Measurements from ENCODE around the gene TEKT5. TPM values are rescaled to one million over a fixed set of nuclear protein-coding genes. Genes with fewer than 3 reads are reported as not detected.
"Not testable (repeated sequence)": the region's sequence is repeated elsewhere in the genome, so short reads cannot be mapped to it uniquely, and the experiment has no call there.

TEKT5 gene
- total RNA-seq: not detected
- long read RNA-seq: 0 reads

DNA sequence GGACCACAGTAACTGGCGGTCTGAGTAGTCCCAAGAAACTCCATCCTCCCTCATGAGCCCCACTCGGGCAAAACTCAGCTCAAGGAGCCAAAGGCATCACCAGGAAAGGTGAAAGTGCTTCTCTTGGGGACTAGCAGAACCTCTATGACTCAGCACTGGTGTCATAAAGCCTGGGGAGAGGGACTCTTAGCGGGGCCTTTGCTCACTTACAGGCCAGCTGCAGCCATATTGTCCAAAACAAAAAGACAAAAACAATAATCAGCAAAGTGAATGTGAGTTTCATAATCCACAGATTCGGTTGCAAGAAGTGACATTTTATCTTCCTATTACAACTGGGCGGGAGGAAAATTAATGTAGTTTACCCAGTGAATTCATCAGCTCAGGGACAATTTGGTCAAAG, at the start of gene TEKT5:
Gene TEKT5 (minus strand): TSS at position 101 of the 400 bp plus-strand sequence. CDS start 57 bp downstream, at position 44.
- no peak for ATAC-seq (ENCODE audit: poor library complexity)

DNA sequence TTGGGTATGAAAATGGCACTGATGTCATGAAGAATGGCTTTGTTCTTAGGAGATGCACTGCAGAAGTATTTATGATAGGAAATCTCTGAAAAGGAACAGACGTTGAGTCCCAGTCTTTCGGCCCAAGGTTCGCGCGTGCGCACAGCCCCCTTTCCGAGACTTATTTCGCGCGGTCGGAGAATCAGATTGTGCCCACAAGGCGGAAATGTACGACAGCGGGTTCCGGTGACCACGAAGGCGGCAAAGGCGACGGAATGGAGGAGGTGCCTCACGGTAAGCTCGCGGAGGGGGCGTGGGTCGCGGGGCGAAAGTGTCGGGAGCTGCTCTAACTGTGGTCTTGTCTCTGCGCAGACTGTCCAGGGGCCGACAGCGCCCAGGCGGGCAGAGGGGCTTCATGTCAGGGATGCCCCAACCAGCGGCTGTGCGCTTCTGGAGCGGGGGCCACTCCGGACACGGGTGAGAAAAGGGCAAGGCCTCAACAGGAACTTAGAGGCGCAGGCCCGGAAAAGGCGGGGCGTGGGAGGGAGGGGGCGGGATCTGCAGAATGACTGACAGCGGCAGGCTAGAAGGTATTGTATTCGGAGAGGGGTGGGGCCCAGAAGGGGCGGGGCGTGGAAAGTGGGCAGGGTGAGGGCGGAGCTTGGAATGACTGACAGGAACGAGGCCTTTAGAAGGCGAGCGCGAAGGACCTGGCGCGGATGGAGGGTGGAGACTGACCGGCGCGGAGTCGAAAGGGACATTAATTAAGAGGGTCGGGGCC, 49.1 kb upstream of the TEKT5 start, which contains the start of gene NUBP1:
Gene NUBP1 (plus strand): TSS at position 233 of the 760 bp plus-strand sequence. CDS start 22 bp downstream, at position 255.
- DNase-seq (peak; percentile 99), ATAC-seq (ENCODE audit: poor library complexity) (peak; percentile 95)
- intact Hi-C loops (cut with DNase I): loop anchor here (2.0 to 5.0 kb wide), 2 partner anchors 84 to 179 kb away; no protein-coding TSS in a partner anchor

More for the DNA sequence above, at the start of gene TEKT5:
- intact Hi-C loops (cut with DNase I): no loop called here
- DNase-seq: no peak

DNA sequence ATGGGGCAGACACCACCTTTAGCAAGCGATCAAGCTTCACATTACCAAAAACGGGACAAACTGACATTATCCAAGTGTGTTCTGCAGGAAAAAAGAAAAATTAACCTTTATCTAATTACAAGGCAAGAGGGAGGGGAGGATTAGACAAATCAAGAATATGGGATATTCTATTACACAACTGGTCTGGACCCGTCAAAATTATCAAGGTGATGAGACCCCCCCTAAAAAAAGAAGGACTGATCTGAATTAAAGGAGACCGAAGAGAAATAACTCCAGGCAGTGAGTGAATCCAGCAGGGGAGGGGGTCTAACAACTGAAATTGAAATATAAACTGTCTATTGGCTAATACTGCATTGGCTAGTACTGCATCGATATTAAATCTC, 48.5 kb upstream of the TEKT5 start:
- DNase-seq (no peak), ATAC-seq (ENCODE audit: poor library complexity) (no peak)
- intact Hi-C loops (cut with DNase I): loop anchor here (2.0 to 5.0 kb wide), 2 partner anchors 84 to 180 kb away; no protein-coding TSS in a partner anchor

DNA sequence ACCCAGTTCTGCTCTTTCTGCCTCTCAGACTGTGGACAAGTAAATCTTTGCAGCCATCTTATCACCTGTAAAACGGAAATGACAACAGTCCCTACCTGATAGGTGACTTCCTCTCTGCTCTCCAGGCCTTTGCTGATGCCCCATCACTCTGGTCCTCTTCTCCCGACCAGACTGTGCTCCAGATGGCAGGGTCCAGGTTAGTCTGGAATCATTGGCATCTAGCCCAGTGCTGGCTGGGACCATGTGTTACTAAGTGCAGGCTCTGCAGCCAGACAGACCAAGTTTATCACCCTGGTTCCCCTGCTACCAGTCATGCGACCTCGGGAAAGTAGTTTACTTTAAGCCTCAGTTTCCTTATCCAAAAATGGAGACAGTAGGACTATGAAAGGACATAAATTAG, 47.1 kb upstream of the TEKT5 start:
- intact Hi-C loops (cut with DNase I): loop anchor here (2.0 to 5.0 kb wide), 2 partner anchors 85 to 181 kb away; no protein-coding TSS in a partner anchor
- DNase-seq (peak; percentile 72), ATAC-seq (ENCODE audit: poor library complexity) (peak; percentile 21)

DNA sequence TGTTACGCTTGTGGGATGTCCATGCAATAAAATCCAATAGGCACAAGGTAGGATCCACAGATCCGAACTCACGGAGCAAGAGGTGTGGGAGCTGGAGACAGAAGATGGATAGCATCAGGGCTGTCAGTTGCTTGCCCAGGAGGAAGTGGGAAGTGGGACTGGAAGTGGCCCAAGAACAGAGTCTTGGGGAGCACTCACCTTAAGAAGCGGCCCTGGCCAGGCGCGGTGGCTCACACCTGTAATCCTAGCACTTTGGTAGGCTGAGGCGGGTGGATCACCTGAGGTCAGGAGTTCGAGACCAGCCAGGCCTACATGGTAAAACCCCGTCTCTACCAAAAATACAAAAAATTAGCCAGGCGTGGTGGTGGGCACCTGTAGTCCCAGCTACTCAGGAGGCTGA, 46.5 kb upstream of the TEKT5 start:
- intact Hi-C loops (cut with DNase I): loop anchor here (5.0 kb wide), 1 partner anchor 86 kb away; no protein-coding TSS in a partner anchor
- not testable (repeated sequence) for ATAC-seq (ENCODE audit: poor library complexity); DNase-seq

DNA sequence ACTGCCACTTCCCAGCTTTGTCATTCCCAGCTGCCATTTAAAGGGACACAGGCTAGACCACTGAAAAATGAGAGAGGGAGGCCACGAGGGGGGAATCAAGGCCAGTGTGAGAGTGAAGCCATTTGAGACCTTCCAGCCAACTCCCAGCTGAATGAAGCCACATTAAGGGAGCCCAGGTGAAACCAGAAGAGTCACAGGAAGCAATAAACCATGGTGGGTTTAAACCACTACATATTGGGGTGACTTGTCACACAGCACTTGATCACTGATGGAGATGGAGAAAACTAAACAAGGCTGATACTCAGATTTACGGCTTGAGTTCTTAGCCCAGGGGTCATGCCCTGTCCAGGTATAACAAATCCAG, 46.1 kb upstream of the TEKT5 start:
- DNase-seq: no peak
- no peak for ATAC-seq (ENCODE audit: poor library complexity)
- intact Hi-C loops (cut with DNase I): loop anchor here (5.0 kb wide), 1 partner anchor 86 kb away; no protein-coding TSS in a partner anchor

DNA sequence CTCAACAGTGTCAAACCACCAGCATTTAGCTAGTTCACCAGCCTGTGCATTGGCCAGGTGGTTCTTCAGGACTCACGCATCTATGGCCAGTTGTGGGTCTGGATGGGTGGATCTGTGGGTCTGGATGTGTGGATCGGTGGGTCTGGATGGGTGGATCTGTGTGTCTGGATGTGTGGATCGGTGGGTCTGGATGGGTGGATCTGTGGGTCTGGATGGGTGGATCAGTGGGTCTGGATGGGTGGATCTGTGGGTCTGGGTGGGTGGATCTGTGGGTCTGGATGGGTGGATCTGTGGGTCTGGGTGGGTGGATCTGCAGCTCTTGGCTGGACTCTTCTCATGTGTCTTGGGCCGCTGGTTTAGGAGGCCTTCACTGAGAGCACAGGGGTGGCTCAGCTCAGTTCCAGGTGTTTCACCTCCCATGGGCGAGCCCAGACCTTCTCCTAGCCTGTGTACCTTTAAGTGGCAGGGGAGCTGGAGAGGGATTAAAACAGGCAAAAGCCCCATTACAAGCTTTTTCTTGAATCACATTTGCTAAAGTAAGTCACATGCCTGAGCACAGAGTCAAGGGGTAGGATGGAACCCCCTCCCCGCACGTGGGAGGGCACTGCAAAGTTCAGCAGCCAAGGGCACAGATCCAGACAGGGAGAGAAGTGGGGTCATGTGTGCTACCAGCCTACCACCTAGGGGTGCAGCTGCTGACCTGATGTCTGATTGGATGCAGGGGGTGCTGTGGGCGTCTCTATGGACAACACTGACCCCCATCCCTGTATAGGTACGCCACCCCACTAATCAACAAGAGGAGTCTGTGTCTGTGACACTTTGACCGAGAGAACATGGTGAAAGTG, 45.5 kb upstream of the TEKT5 start:
- intact Hi-C loops (cut with DNase I): loop anchor here (5.0 kb wide), 2 partner anchors 87 to 483 kb away; no protein-coding TSS in a partner anchor
- no peak for ATAC-seq (ENCODE audit: poor library complexity)
- DNase-seq: no peak

DNA sequence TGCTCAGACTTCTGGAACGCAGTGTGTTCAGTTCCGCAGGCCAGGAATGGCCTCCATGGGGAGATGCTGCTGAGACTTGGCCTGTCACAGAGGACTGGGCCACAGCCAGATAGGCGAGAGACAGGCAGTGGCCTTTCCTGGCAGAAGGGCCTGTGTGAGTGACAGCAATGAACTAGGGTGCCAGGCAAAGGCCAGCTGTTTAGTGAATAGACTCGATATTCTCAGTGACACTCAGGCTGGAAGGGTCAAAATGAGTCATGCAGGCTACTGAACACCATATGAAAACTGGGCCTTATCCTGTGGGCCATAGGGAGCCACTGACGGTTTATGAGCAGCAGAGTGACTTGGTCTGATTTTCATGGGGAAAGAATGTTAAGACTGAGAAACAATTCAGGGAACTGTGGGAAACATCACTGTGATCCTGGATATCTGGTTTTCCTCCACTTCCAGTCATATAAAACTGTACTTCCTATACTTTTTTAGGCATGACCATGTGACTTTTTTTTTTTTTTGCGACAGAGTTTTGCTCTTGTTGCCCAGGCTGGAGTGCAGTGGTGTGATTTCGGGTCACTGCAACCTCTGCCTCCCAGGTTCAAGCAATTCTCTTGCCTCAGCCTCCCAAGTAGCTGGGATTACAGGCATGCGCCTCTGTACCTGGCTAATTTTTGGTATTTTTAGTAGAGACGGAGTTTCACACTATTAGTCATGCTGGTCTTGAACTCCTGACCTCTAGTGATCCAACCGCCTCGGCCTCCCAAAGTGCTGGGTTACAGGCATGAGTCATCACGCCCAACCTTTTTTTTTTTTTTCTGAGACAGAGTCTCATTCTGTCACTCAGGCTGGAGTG, 43.7 kb upstream of the TEKT5 start:
- peak; percentile 93 for DNase-seq
- intact Hi-C loops (cut with DNase I): loop anchor here (5.0 kb wide), 1 partner anchor 481 kb away; no protein-coding TSS in a partner anchor
- ATAC-seq (ENCODE audit: poor library complexity): peak; percentile 92

DNA sequence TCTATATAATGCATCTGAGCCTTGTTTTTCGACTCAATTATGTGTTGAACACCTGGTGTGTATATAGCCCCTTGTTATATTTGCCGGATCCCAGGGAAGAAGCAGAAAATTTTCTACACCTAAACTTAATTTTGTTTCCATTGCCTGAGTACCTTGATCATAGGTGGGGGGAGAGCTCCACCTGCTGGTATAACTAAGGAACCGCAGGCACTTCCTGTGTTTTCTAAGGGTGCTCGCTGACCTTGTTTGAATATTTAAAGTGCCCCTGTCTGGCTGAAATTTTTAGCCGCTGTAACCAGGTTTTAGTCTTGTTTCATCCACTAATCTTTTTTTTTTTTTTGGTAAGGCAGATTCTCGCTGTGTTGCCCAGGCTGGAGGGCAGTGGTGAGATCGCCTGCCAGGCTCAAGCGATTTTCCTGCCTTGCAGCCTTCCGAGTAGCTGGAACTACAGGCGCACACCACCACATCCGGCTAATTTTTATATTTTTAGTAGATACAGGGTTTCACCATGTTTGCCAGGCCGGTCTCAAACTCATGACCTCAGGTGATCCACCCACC, 42.4 kb upstream of the TEKT5 start:
- DNase-seq (no peak), ATAC-seq (ENCODE audit: poor library complexity) (peak; percentile 77)
- intact Hi-C loops (cut with DNase I): loop anchor here (2.0 to 5.0 kb wide), 2 partner anchors 222 to 480 kb away; no protein-coding TSS in a partner anchor

DNA sequence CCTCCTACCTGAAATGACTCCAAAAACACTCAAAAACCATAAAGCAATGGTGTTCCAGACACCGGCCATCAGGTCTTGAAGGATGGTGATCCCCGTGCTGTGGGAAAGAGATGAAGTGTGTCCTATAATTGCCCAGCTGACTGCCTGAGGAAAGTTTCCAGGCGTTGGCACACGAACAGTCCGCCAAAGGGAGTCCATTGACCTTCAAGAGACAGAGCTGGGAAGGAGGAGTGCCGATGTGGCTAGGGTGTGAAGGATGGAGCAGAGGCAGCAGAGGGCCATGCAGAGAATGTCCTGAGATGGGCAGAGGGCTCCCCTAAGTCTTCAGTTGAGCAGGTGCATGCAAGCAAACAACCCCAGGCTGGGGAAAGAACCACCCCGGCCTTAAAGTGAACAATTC, 37.1 kb upstream of the TEKT5 start:
- ATAC-seq (ENCODE audit: poor library complexity): peak; percentile 54

DNA sequence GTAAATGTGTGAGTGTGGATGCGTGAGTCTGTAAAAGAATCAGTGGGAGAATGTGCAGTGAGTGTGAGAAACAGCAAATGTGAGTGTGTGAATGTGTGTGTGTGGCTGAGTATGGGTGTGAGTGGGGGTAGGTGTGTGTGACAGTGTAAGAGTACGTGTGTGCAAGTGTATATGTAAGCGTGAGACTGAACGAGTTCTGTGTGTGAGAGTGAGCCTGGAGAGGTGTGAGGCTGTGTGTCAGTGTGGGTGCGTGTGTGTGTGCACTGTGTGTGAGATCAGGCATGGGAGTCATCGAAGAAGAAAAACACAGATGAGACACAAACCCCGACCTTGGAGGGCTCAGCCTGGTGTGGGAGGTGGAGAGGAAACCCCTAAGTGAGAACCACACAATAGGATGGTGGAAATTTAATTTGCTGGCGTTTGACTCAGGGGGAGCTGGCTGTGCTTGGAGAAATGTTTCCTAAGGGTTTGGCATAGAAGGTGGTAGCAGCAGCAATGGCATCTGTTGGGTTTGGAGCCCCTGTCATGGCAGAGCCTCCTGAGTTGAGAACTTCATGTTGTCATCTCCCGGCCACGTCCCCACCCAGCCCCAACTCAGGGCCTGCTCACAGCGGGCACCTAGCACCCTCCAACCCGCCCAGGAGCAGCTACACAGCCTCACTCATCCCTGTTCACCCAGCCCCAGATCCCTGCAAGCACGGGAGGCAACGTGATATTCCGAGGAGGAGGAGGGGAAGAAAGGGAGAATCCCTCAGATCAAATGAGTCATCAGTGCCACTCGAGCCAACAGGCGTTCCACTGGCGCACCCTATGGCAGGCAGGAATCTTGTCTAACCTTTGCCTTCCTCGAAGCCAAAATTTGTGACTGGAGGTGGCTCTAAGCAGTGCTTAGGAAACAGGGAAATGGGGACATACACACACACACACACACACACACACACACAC, 34.6 kb upstream of the TEKT5 start:
- DNase-seq: no peak

More for the DNA sequence above, 37.1 kb upstream of the TEKT5 start:
- intact Hi-C loops (cut with DNase I): no loop called here
- DNase-seq: no peak

DNA sequence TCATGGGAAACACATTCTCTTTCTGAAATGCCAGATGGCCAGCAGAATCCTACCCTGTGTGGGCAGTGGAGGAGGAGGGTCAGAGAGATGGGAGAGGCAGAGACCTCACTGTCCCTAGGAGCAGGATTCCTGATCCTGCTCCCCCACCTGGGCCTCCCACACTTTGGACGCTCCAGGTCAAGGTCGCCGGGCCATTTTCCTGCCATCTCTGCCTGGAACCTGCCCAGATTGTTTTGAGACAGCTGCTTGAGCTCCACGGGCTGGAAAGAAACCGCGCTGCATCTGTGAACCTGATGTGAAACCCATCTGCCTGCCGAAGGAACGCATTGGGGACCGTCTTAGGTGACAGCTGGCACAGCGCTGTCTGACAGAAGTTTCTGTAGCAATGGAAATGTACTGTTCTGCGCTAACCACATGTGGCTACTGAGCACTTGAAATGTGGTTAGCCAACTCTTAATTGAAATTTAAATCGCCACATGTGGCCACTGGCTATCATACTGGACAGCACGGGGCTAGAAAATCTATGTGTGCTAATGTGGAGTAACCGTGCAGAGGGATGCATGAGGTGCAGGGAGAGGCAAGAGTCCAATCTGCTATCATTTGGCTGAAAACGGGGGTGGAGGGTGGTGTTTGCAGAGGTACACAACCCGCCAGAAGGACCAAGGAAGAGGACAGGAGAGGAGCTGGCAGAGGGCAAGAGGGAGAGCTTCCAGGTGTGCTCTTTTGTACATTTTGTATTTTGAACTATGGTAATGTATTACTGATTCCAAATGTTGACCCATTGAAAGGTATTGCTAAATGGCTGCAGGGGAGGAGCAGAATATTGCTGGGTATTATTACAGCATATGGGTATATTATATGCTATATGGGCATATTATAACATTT, 33.5 kb upstream of the TEKT5 start:
- ATAC-seq (ENCODE audit: poor library complexity) (peak; percentile 60), DNase-seq (no peak)
- intact Hi-C loops (cut with DNase I): no loop called here

More for the DNA sequence above, 34.6 kb upstream of the TEKT5 start:
- ATAC-seq (ENCODE audit: poor library complexity): no peak
- intact Hi-C loops (cut with DNase I): no loop called here

DNA sequence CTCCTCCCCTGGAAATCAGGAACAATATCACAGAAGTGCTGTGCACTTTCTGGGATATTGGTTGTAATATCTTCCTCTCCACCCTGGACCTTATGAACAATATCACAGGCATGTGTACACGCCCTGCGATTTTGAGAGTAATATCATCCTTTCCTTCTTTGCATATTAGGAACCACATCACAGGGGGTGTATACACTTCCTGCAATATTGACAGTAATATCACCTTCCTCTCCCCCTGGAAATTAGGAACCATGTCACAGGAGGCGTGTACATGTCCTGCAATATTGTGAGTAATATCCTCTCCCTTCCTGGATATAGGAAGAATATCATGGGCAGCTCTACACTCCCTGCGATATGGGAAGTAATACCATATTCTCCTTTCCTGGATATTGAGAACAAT, 14.2 kb upstream of the TEKT5 start:
- DNase-seq: no peak
- intact Hi-C loops (cut with DNase I): no loop called here
- no peak for ATAC-seq (ENCODE audit: poor library complexity)

DNA sequence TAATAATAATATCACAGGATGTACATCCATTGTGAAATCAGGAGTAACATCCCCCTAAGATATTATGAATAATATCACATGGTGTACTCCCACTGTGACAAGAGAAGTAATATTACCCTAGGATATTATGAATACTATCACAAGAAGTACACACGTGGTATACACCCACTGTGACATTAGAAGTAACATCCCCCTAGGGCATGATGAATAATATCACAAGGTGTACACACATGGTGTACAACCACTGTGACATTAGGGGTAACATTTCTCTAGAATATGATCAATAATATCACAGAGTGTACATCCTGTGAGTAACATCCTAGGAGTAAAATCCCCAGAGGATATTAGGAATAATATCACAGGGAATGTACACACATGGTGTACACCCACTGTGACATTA, 5.0 kb upstream of the TEKT5 start:
- intact Hi-C loops (cut with DNase I): no loop called here
- DNase-seq (no peak), ATAC-seq (ENCODE audit: poor library complexity) (no peak)

DNA sequence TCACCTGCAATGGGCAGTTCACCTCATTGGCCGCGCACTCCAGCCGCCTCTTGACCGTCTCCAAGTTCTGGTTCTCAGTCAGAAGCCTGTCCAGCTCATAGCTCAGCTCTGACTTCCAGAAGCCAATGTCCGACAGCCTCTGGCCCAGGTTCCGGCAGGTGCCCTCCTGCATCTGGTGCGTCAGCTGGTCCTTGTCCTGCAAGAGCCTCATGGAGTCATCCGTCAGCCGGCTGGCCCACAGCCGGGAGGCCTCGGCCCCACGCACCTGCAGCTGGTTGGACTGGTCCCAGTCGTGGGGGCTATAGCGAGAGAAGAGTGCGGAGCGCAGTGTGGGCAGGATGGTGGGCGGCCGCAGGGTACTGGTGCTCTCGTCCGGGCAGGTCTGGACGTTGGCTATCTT, 424 bp downstream of the TEKT5 start:
- intact Hi-C loops (cut with DNase I): no loop called here
- DNase-seq: no peak
- ATAC-seq (ENCODE audit: poor library complexity): no peak

DNA sequence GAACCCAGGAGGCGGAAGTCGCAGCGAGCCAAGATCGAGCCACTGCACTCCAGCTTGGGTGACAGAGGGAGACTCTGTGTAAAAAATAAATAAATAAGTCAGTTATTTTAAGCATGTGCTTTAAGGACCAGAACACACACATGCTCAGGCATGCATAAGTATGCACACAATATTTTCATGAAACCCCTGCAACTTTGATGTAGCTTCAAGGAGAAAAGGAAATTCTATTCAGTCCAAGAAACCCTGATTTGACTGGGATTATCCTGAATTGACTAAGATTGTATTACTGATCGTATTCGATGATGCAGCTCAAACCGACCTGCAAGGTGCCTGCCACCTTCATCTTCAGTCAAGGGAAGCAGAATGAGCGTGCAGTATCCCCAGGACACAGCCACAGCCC, 841 bp downstream of the TEKT5 start:
- no peak for DNase-seq
- ATAC-seq (ENCODE audit: poor library complexity): no peak
- intact Hi-C loops (cut with DNase I): no loop called here
